K562 (cell line): ENCODE results near the gene TIGAR. TPM values are rescaled to one million over a fixed set of nuclear protein-coding genes. Genes with fewer than 3 reads are reported as not detected.

ENCODE experiments used
- BDP1 ChIP-seq: IDR thresholded peaks from 3 replicates; pipeline ENCODE4 v1.6.1; 2011; ENCODE audit not compliant: insufficient read length, insufficient read depth
- BRCA1 ChIP-seq, 2 experiments: fragments of 450-650 bp in 1 of 2; sonication (generic) in 1 of 2; formaldehyde crosslinking in 1 of 2; IDR thresholded peaks; 2 replicates each; pipeline versions ENCODE4 v1.5.0 to v1.6.1; 2017 to 2020; ENCODE audit warnings: mild to moderate bottlenecking in 1 of 2, missing genetic modification reagents in 1 of 2
- CBX5 ChIP-seq: IDR thresholded peaks from 2 replicates; pipeline ENCODE4 v1.6.1; 2014; ENCODE audit warnings: low read depth, borderline replicate concordance
- CREBBP ChIP-seq: IDR thresholded peaks from one replicate; pipeline ENCODE4 v1.6.1; 2012; ENCODE audit warnings: low read depth, mild to moderate bottlenecking, control low read depth, inconsistent platforms, low read length
- HMG20B ChIP-seq: fragments of 250-450 bp; sonication (Bioruptor Pico); IDR thresholded peaks from 2 replicates; pipeline ENCODE4 v1.5.0; 2021; ENCODE audit warnings: mild to moderate bottlenecking
- L3MBTL2 ChIP-seq: fragments of 450-650 bp; IDR thresholded peaks from 2 replicates; pipeline ENCODE4 v1.6.1; 2016; ENCODE audit warnings: mild to moderate bottlenecking, moderate library complexity
- MIER1 ChIP-seq: fragments of 450-650 bp; IDR thresholded peaks from 2 replicates; pipeline ENCODE4 v1.6.1; 2016; ENCODE audit warnings: antibody characterized with exemption, mild to moderate bottlenecking, low read depth
- MTA2 ChIP-seq: fragments of 450-650 bp; IDR thresholded peaks from 2 replicates; pipeline ENCODE4 v1.6.1; 2016; ENCODE audit warnings: low read depth
- NFE2L1 ChIP-seq: fragments of 450-650 bp; IDR thresholded peaks from 2 replicates; pipeline ENCODE4 v1.6.1; 2016; ENCODE audit warnings: missing genetic modification characterization, low read depth, mild to moderate bottlenecking, missing compliant biosample characterization, moderate library complexity, borderline replicate concordance
- RBM34 ChIP-seq: fragments of 200-400 bp; formaldehyde crosslinking; IDR thresholded peaks from 2 replicates; pipeline ENCODE4 v1.6.1; 2018; ENCODE audit warnings: low read length, borderline replicate concordance; ENCODE audit not compliant: insufficient read depth
- SRSF7 ChIP-seq: fragments of 200-400 bp; formaldehyde crosslinking; optimal IDR thresholded peaks from 2 replicates; pipeline ENCODE3; 2017; ENCODE audit warnings: mild to moderate bottlenecking, low read depth, low read length
- TRIM28 ChIP-seq: fragments of 450-650 bp; IDR thresholded peaks from 2 replicates; pipeline ENCODE4 v1.6.1; 2017
- polyA plus RNA-seq, 8 experiments: library from polyadenylated mRNA; depleted of rRNA in 4 of 8; stranded (reverse) in 5 of 8; unstranded in 3 of 8; fragments of >200 nt; fragmentation: Nextera tagmentation in 2 of 8; fragmentation: Illumina TruSeq in 1 of 8; extraction: Ambion mirVana in 2 of 8; extraction: Trizol in 1 of 8; gene quantifications; 2 replicates each; pipeline versions ENCODE4 v1.2.1 to v1.2.3, GENCODE V29; 2011 to 2014; ENCODE audit warnings: inconsistent platforms in 1 of 8, missing spikeins in 1 of 8
- total RNA-seq, 7 experiments: library from RNA; depleted of rRNA in 6 of 7; stranded (reverse); fragments of >200 nt in 6 of 7; fragmentation: Illumina TruSeq in 2 of 7; extraction: Trizol in 2 of 7; gene quantifications; 2 replicates each; pipeline versions ENCODE4 v1.2.1 to v1.2.3, GENCODE V29; 2011 to 2021; ENCODE audit warnings: low replicate concordance in 1 of 7
- TF ChIP-seq, protein P1 (sequence below): sonication (generic); formaldehyde crosslinking; IDR thresholded peaks from 2 replicates; pipeline ENCODE4 v1.9.0; 2022; ENCODE audit warnings: mild to moderate bottlenecking, missing genetic modification reagents
- TF ChIP-seq, protein P2 (sequence below): fragments of 450-650 bp; IDR thresholded peaks from one replicate; pipeline ENCODE4 v1.6.1; 2018; ENCODE audit warnings: mild to moderate bottlenecking, moderate library complexity; ENCODE audit not compliant: partially characterized antibody
- TF ChIP-seq, protein P3 (sequence below): fragments of 250-450 bp; sonication (Bioruptor Pico); IDR thresholded peaks from 2 replicates; pipeline ENCODE4 v1.5.0; 2021; ENCODE audit warnings: mild to moderate bottlenecking, borderline replicate concordance
- TF ChIP-seq, protein P4 (sequence below): fragments of 450-650 bp; IDR thresholded peaks from 2 replicates; pipeline ENCODE4 v1.6.1; 2016; ENCODE audit warnings: missing biosample characterization, missing genetic modification characterization
- TF ChIP-seq, protein P5 (sequence below): sonication (generic); formaldehyde crosslinking; IDR thresholded peaks from 2 replicates; pipeline ENCODE4 v1.8.1; 2023; ENCODE audit warnings: mild to moderate bottlenecking, missing genetic modification reagents
- TF ChIP-seq, protein P6 (sequence below): fragments of 450-650 bp; IDR thresholded peaks from 2 replicates; pipeline ENCODE4 v1.6.1; 2016

The TIGAR gene
- total and polyA plus RNA-seq, 9 of the 15 experiments (the other 6 are each of a cell fraction or from before 2014, with no cell fraction given): 0.11 to 1.0 (median 0.53) TPM; not detected in 2

DNA sequence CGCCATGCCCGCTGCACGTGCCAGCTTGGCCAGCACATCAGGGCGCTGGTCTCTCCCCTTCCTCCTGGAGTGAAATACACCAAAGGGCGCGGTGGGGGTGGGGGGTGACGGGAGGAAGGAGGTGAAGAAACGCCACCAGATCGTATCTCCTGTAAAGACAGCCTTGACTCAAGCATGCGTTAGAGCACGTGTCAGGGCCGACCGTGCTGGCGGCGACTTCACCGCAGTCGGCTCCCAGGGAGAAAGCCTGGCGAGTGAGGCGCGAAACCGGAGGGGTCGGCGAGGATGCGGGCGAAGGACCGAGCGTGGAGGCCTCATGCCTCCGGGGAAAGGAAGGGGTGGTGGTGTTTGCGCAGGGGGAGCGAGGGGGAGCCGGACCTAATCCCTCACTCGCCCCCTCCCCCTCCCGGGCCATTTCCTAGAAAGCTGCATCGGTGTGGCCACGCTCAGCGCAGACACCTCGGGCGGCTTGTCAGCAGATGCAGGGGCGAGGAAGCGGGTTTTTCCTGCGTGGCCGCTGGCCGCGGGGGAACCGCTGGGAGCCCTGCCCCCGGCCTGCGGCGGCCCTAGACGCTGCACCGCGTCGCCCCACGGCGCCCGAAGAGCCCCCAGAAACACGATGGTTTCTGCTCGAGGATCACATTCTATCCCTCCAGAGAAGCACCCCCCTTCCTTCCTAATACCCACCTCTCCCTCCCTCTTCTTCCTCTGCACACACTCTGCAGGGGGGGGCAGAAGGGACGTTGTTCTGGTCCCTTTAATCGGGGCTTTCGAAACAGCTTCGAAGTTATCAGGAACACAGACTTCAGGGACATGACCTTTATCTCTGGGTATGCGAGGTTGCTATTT, 48.4 kb upstream of the TIGAR start (continued):
- TF ChIP-seq L3MBTL2 (peak; percentile 98), CBX5 (no peak), BDP1 (no peak), MIER1 (no peak), BRCA1 (IDR thresholded peaks at IDR 0.05) (no peak), BRCA1 (CRISPR knock-in tag; IDR thresholded peaks at IDR 0.05) (no peak), MTA2 (no peak), CREBBP (no peak), TRIM28 (no peak), RBM34 (no peak), NFE2L1 (tag) (no peak), HMG20B (CRISPR knock-in tag) (no peak), SRSF7 (no peak)
- TF ChIP-seq, protein P1, sequence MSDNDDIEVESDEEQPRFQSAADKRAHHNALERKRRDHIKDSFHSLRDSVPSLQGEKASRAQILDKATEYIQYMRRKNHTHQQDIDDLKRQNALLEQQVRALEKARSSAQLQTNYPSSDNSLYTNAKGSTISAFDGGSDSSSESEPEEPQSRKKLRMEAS (CRISPR knock-in tag): peak; percentile 91
- TF ChIP-seq, protein P2, sequence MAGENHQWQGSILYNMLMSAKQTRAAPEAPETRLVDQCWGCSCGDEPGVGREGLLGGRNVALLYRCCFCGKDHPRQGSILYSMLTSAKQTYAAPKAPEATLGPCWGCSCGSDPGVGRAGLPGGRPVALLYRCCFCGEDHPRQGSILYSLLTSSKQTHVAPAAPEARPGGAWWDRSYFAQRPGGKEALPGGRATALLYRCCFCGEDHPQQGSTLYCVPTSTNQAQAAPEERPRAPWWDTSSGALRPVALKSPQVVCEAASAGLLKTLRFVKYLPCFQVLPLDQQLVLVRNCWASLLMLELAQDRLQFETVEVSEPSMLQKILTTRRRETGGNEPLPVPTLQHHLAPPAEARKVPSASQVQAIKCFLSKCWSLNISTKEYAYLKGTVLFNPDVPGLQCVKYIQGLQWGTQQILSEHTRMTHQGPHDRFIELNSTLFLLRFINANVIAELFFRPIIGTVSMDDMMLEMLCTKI: no peak
- TF ChIP-seq, protein P3, sequence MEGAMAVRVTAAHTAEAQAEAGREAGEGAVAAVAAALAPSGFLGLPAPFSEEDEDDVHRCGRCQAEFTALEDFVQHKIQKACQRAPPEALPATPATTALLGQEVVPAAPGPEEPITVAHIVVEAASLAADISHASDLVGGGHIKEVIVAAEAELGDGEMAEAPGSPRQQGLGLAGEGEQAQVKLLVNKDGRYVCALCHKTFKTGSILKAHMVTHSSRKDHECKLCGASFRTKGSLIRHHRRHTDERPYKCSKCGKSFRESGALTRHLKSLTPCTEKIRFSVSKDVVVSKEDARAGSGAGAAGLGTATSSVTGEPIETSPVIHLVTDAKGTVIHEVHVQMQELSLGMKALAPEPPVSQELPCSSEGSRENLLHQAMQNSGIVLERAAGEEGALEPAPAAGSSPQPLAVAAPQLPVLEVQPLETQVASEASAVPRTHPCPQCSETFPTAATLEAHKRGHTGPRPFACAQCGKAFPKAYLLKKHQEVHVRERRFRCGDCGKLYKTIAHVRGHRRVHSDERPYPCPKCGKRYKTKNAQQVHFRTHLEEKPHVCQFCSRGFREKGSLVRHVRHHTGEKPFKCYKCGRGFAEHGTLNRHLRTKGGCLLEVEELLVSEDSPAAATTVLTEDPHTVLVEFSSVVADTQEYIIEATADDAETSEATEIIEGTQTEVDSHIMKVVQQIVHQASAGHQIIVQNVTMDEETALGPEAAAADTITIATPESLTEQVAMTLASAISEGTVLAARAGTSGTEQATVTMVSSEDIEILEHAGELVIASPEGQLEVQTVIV (CRISPR knock-in tag): no peak
- TF ChIP-seq, protein P4, sequence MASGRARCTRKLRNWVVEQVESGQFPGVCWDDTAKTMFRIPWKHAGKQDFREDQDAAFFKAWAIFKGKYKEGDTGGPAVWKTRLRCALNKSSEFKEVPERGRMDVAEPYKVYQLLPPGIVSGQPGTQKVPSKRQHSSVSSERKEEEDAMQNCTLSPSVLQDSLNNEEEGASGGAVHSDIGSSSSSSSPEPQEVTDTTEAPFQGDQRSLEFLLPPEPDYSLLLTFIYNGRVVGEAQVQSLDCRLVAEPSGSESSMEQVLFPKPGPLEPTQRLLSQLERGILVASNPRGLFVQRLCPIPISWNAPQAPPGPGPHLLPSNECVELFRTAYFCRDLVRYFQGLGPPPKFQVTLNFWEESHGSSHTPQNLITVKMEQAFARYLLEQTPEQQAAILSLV (tag): no peak
- TF ChIP-seq, protein P5, sequence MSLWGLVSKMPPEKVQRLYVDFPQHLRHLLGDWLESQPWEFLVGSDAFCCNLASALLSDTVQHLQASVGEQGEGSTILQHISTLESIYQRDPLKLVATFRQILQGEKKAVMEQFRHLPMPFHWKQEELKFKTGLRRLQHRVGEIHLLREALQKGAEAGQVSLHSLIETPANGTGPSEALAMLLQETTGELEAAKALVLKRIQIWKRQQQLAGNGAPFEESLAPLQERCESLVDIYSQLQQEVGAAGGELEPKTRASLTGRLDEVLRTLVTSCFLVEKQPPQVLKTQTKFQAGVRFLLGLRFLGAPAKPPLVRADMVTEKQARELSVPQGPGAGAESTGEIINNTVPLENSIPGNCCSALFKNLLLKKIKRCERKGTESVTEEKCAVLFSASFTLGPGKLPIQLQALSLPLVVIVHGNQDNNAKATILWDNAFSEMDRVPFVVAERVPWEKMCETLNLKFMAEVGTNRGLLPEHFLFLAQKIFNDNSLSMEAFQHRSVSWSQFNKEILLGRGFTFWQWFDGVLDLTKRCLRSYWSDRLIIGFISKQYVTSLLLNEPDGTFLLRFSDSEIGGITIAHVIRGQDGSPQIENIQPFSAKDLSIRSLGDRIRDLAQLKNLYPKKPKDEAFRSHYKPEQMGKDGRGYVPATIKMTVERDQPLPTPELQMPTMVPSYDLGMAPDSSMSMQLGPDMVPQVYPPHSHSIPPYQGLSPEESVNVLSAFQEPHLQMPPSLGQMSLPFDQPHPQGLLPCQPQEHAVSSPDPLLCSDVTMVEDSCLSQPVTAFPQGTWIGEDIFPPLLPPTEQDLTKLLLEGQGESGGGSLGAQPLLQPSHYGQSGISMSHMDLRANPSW (CRISPR knock-in tag): no peak
- TF ChIP-seq, protein P6, sequence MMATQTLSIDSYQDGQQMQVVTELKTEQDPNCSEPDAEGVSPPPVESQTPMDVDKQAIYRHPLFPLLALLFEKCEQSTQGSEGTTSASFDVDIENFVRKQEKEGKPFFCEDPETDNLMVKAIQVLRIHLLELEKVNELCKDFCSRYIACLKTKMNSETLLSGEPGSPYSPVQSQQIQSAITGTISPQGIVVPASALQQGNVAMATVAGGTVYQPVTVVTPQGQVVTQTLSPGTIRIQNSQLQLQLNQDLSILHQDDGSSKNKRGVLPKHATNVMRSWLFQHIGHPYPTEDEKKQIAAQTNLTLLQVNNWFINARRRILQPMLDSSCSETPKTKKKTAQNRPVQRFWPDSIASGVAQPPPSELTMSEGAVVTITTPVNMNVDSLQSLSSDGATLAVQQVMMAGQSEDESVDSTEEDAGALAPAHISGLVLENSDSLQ: 0 out of 2 replicates have a peak, but pooled peaks have one; percentile 30
